GM23338 (cell line): ENCODE data around the gene SORT1. TPM values are rescaled to one million over a fixed set of nuclear protein-coding genes. Genes with fewer than 3 reads are reported as not detected.
A peak's percentile ranks its signal among the peaks of the same experiment; 100 is the strongest.

Source experiments
- ATAC-seq: fragments of 200-7000 bp; cut with Tn5 transposase; 3 replicates; pipeline ENCODE4 v1.9.1; 2020
- DNase-seq: peaks from one replicate; pipeline ENCODE4 v3.0.0-alpha.2; 2015; ENCODE audit warnings: low spot score
- H2AFZ ChIP-seq: fragments of 200-600 bp; sonication (generic); 2 replicates; pipeline ENCODE4 v1.8.0; 2016; ENCODE audit warnings: antibody characterized with exemption, mild to moderate bottlenecking, moderate library complexity
- H3F3A ChIP-seq: fragments of 200-600 bp; sonication (generic); replicated peaks from 2 replicates; pipeline ENCODE4 v1.8.0; 2017; ENCODE audit warnings: antibody characterized with exemption, mixed run types, low read depth
- H3K27ac ChIP-seq: fragments of 200-600 bp; sonication (generic); 2 replicates; pipeline ENCODE4 v1.6.1; 2016; ENCODE audit warnings: low read depth
- H3K27me3 ChIP-seq: fragments of 200-600 bp; sonication (generic); 2 replicates; pipeline ENCODE4 v1.8.0; 2016; ENCODE audit warnings: mild to moderate bottlenecking, mixed run types, moderate library complexity; ENCODE audit not compliant: insufficient read depth
- H3K36me3 ChIP-seq: fragments of 200-600 bp; sonication (generic); 2 replicates; pipeline ENCODE4 v1.8.0; 2016; ENCODE audit warnings: mild to moderate bottlenecking; ENCODE audit not compliant: insufficient read depth
- H3K4me1 ChIP-seq: fragments of 200-600 bp; sonication (generic); 2 replicates; pipeline ENCODE4 v1.8.0; 2016; ENCODE audit warnings: mild to moderate bottlenecking, moderate library complexity; ENCODE audit not compliant: insufficient read depth
- H3K4me2 ChIP-seq: fragments of 200-600 bp; sonication (generic); 2 replicates; pipeline ENCODE4 v1.7.1; 2017; ENCODE audit warnings: mixed run types
- H3K4me3 ChIP-seq: fragments of 200-600 bp; sonication (generic); 2 replicates; pipeline ENCODE4 v1.6.1; 2016; ENCODE audit warnings: mixed run types
- H3K79me2 ChIP-seq: fragments of 200-600 bp; sonication (generic); replicated peaks from 2 replicates; pipeline ENCODE4 v1.8.0; 2017; ENCODE audit warnings: mild to moderate bottlenecking; ENCODE audit not compliant: insufficient read depth
- H3K9me2 ChIP-seq: fragments of 200-600 bp; sonication (generic); 2 replicates; pipeline ENCODE4 v1.8.0; 2017; ENCODE audit not compliant: insufficient read depth
- H4K20me1 ChIP-seq: fragments of 200-600 bp; sonication (generic); replicated peaks from 2 replicates; pipeline ENCODE4 v1.8.0; 2017; ENCODE audit warnings: mild to moderate bottlenecking; ENCODE audit not compliant: insufficient read depth
- H3K27ac Mint-ChIP-seq: 2 replicates; pipeline ENCODE4 v1.8.0; 2020; ENCODE audit warnings: inconsistent platforms, mild to moderate bottlenecking, moderate library complexity, mixed read lengths
- H3K27me3 Mint-ChIP-seq: 3 replicates; pipeline ENCODE4 v1.8.0; 2022; ENCODE audit warnings: low read depth, mild to moderate bottlenecking, moderate library complexity, mixed read lengths, inconsistent platforms; ENCODE audit not compliant: insufficient read depth, poor library complexity
- H3K36me3 Mint-ChIP-seq: 3 replicates; pipeline ENCODE4 v1.8.0; 2021; ENCODE audit warnings: low read depth, mild to moderate bottlenecking, inconsistent platforms, moderate library complexity, mixed read lengths
- H3K4me1 Mint-ChIP-seq: 3 replicates; pipeline ENCODE4 v1.8.0; 2020; ENCODE audit warnings: mild to moderate bottlenecking, inconsistent platforms, mixed read lengths
- H3K4me3 Mint-ChIP-seq: 3 replicates; pipeline ENCODE4 v1.8.0; 2021; ENCODE audit warnings: moderate library complexity, mild to moderate bottlenecking, inconsistent platforms, mixed read lengths
- H3K9me3 Mint-ChIP-seq: 3 replicates; pipeline ENCODE4 v1.8.0; 2020; ENCODE audit warnings: moderate library complexity, mild to moderate bottlenecking, inconsistent platforms, mixed read lengths
- CREB1 ChIP-seq: fragments of 250-450 bp; sonication (Bioruptor Pico); IDR thresholded peaks from 2 replicates; pipeline ENCODE4 v1.5.0; 2020; ENCODE audit warnings: low read depth, mild to moderate bottlenecking, moderate library complexity
- CTCF ChIP-seq, 2 experiments: fragments of 200-600 bp in 1 of 2; sonication (generic) in 1 of 2; conservative IDR thresholded peaks; 2 replicates each; pipeline versions ENCODE4 v1.5.1 to v1.6.1; 2016 to 2017; ENCODE audit warnings: antibody characterized with exemption in 2 of 2, low read depth in 2 of 2, mild to moderate bottlenecking in 2 of 2, moderate library complexity in 1 of 2
- EZH2 ChIP-seq: fragments of 200-600 bp; sonication (generic); IDR thresholded peaks from one replicate; pipeline ENCODE4 v1.8.0; 2017; ENCODE audit warnings: antibody characterized with exemption, mild to moderate bottlenecking, low read depth; ENCODE audit not compliant: unreplicated experiment
- EZH2phosphoT487 ChIP-seq: fragments of 200-600 bp; sonication (generic); IDR thresholded peaks from one replicate; pipeline ENCODE4 v1.8.1; 2018; ENCODE audit warnings: antibody characterized with exemption; ENCODE audit not compliant: unreplicated experiment
- NANOG ChIP-seq: IDR thresholded peaks from 2 replicates; pipeline ENCODE4 v1.6.1; 2016; ENCODE audit warnings: antibody characterized with exemption, borderline replicate concordance
- POLR2AphosphoS5 ChIP-seq: IDR thresholded peaks from 2 replicates; pipeline ENCODE4 v1.6.1; 2016; ENCODE audit warnings: antibody characterized with exemption, low read depth
- STAT1 ChIP-seq: IDR thresholded peaks from one replicate; pipeline ENCODE4 v1.6.1; 2016; ENCODE audit warnings: antibody characterized with exemption; ENCODE audit not compliant: unreplicated experiment
- ZNF114 ChIP-seq: fragments of 250-450 bp; sonication (Bioruptor Pico); IDR thresholded peaks from 2 replicates; pipeline ENCODE4 v1.5.0; 2020; ENCODE audit warnings: mild to moderate bottlenecking, moderate library complexity
- ZNF331 ChIP-seq: fragments of 250-450 bp; sonication (Bioruptor Pico); IDR thresholded peaks from 2 replicates; pipeline ENCODE4 v1.5.0; 2020; ENCODE audit warnings: low read depth, mild to moderate bottlenecking, moderate library complexity
- polyA plus RNA-seq: library from polyadenylated mRNA; unstranded; fragments of >200 nt; fragmentation: Nextera tagmentation; extraction: Ambion mirVana; gene quantifications from 2 replicates; pipeline ENCODE4 v1.2.1, GENCODE V29; 2016
- total RNA-seq: library from RNA; depleted of rRNA; stranded (reverse); fragments of >200 nt; shearing (Covaris generic); gene quantifications from 2 replicates; pipeline ENCODE4 v1.2.3, GENCODE V29; 2014
- TF ChIP-seq, protein P1 (sequence below): fragments of 250-450 bp; sonication (Bioruptor Pico); IDR thresholded peaks from 2 replicates; pipeline ENCODE4 v1.5.0; 2020; ENCODE audit warnings: mild to moderate bottlenecking, moderate library complexity

The SORT1 gene
- total and polyA plus RNA-seq, 2 experiments from 2014 or later = 10.9 to 55.4 TPM

- Histone ChIP-seq H4K20me1 (no peaks in the 10 kb centered on the region), H3K36me3 (no peaks in the 10 kb centered on the region), H3K4me3 (no peak overlapping the region), H3K27me3 (no peaks in the 10 kb centered on the region), H3K79me2 (no peaks in the 10 kb centered on the region), H3F3A (no peaks in the 10 kb centered on the region), H3K27ac (no peak overlapping the region), H3K4me1 (no peaks in the 10 kb centered on the region), H2AFZ (peak overlapping the region; percentile 7; the same call in 1 of the 2 replicates), H3K4me2 (no peak overlapping the region), H3K9me2 (no peaks in the 10 kb centered on the region)
- DNase-seq (no peak), ATAC-seq (peak; percentile 63)
- no peak overlapping the region for H3K27ac Mint-ChIP-seq
- no peaks in the 10 kb centered on the region for H3K36me3 Mint-ChIP-seq
- H3K27me3 Mint-ChIP-seq = peaks cover 16% of the 10 kb centered on the region
- no peak overlapping the region for H3K4me3 Mint-ChIP-seq
- TF ChIP-seq CTCF (conservative IDR thresholded peaks at IDR 0.05; ENCODE audit: low read depth in 2 of 2) (peak; percentile 20 to 53), ZNF331 (CRISPR knock-in tag) (no peak)
- no peaks in the 10 kb centered on the region for H3K9me3 Mint-ChIP-seq
- H3K4me1 Mint-ChIP-seq = peaks cover 11% of the 10 kb centered on the region
Observed at GRCh38 chr1:109295712-109296415, 101.9 kb downstream of the SORT1 start.

DNA sequence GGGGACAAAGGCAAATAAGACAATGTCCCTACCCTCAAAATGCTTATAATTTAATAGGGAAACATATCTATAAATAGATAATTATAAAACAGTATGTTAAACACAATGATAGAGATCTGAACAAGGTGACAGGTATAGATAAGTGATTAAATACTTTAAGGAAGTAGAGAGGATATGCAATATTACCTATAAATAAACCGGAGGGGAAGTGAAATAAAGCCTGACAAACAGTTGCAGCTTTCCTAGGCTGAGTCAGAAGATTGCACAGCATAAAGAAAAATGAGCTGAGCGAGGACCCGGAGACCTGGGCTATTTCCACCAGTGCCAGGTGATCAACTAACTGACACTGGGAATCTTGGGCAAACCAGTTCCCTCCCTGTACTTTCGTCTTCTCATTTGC lies 103.2 kb downstream of the SORT1 start:
- H3K4me1 ChIP-seq = no peaks in the 10 kb centered on the region
- no peaks in the 10 kb centered on the region for H3K36me3 Mint-ChIP-seq
- no peak overlapping the region for H2AFZ ChIP-seq
- no peaks in the 10 kb centered on the region for H3K79me2 ChIP-seq
- H4K20me1 ChIP-seq = no peaks in the 10 kb centered on the region
- ATAC-seq (no peak), DNase-seq (no peak)
- no peak overlapping the region for H3K4me3 Mint-ChIP-seq
- H3K27ac Mint-ChIP-seq = no peak overlapping the region
- no peaks in the 10 kb centered on the region for H3K27me3 ChIP-seq
- H3K9me3 Mint-ChIP-seq = no peaks in the 10 kb centered on the region
- H3F3A ChIP-seq = no peaks in the 10 kb centered on the region
- H3K4me3 ChIP-seq = no peak overlapping the region
- no peaks in the 10 kb centered on the region for H3K9me2 ChIP-seq
- peaks cover 9% of the 10 kb centered on the region for H3K4me1 Mint-ChIP-seq
- H3K36me3 ChIP-seq = no peaks in the 10 kb centered on the region
- H3K27ac ChIP-seq = no peak overlapping the region
- H3K4me2 ChIP-seq = no peak overlapping the region
- H3K27me3 Mint-ChIP-seq = peaks cover 8% of the 10 kb centered on the region
- TF ChIP-seq EZH2 (no peak), NANOG (no peak), CTCF (conservative IDR thresholded peaks at IDR 0.05; ENCODE audit: low read depth in 2 of 2) (no peak), STAT1 (no peak), CREB1 (CRISPR knock-in tag) (no peak), ZNF331 (CRISPR knock-in tag) (no peak), ZNF114 (CRISPR knock-in tag) (no peak), EZH2phosphoT487 (no peak), POLR2AphosphoS5 (no peak)
- TF ChIP-seq, protein P1, sequence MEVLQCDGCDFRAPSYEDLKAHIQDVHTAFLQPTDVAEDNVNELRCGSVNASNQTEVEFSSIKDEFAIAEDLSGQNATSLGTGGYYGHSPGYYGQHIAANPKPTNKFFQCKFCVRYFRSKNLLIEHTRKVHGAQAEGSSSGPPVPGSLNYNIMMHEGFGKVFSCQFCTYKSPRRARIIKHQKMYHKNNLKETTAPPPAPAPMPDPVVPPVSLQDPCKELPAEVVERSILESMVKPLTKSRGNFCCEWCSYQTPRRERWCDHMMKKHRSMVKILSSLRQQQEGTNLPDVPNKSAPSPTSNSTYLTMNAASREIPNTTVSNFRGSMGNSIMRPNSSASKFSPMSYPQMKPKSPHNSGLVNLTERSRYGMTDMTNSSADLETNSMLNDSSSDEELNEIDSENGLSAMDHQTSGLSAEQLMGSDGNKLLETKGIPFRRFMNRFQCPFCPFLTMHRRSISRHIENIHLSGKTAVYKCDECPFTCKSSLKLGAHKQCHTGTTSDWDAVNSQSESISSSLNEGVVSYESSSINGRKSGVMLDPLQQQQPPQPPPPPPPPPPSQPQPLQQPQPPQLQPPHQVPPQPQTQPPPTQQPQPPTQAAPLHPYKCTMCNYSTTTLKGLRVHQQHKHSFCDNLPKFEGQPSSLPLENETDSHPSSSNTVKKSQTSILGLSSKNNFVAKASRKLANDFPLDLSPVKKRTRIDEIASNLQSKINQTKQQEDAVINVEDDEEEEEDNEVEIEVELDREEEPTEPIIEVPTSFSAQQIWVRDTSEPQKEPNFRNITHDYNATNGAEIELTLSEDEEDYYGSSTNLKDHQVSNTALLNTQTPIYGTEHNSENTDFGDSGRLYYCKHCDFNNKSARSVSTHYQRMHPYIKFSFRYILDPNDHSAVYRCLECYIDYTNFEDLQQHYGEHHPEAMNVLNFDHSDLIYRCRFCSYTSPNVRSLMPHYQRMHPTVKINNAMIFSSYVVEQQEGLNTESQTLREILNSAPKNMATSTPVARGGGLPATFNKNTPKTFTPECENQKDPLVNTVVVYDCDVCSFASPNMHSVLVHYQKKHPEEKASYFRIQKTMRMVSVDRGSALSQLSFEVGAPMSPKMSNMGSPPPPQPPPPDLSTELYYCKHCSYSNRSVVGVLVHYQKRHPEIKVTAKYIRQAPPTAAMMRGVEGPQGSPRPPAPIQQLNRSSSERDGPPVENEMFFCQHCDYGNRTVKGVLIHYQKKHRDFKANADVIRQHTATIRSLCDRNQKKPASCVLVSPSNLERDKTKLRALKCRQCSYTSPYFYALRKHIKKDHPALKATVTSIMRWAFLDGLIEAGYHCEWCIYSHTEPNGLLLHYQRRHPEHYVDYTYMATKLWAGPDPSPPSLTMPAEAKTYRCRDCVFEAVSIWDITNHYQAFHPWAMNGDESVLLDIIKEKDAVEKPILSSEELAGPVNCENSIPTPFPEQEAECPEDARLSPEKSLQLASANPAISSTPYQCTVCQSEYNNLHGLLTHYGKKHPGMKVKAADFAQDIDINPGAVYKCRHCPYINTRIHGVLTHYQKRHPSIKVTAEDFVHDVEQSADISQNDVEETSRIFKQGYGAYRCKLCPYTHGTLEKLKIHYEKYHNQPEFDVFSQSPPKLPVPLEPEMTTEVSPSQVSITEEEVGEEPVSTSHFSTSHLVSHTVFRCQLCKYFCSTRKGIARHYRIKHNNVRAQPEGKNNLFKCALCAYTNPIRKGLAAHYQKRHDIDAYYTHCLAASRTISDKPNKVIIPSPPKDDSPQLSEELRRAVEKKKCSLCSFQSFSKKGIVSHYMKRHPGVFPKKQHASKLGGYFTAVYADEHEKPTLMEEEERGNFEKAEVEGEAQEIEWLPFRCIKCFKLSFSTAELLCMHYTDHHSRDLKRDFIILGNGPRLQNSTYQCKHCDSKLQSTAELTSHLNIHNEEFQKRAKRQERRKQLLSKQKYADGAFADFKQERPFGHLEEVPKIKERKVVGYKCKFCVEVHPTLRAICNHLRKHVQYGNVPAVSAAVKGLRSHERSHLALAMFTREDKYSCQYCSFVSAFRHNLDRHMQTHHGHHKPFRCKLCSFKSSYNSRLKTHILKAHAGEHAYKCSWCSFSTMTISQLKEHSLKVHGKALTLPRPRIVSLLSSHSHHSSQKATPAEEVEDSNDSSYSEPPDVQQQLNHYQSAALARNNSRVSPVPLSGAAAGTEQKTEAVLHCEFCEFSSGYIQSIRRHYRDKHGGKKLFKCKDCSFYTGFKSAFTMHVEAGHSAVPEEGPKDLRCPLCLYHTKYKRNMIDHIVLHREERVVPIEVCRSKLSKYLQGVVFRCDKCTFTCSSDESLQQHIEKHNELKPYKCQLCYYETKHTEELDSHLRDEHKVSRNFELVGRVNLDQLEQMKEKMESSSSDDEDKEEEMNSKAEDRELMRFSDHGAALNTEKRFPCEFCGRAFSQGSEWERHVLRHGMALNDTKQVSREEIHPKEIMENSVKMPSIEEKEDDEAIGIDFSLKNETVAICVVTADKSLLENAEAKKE (CRISPR knock-in tag) = no peak
